ENCODE results near the gene LCE6A.

Gene LCE6A

DNA sequence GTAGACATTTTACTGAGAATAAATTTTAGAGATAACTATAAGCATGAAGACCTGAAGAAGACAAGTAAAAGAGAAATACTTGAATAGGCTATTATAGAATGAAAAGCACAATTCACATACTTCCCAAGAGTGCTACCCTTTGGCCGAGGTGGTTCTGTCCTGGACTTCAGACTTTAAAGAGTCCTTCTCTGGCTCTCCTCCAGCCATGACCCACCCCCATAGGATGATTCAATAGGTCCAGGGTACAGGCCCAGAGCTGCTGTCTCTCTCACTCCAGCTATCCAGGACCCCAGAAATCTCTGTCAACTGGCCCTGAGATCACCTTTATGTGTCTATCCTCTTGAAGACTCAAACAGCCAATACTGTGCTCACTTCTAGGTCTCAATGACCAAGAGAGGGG is 34.2 kb downstream of the LCE6A start:
- FAIRE-seq: no peak

DNA sequence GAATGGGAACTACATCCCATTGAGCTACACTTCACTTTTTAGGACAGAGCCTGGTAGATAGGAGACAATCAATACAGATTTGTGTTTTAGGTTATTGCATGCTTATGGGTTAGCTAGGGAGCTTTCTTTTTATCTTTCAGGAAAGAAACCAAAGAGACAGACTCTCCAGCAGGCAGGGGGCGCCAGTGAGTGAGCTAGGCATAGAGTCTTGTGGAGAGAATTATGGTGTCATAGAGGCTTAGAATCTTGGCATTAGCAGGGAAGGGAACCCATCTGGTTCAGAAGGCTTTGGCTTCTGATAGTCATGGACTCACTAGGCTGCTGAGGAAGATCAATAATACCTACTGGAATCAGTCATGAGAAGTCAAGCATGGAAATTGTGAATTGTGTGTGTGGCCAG is 35.4 kb downstream of the LCE6A start, which contains the start of gene SMCP:
SMCP (plus strand) TSS at position 281 of the 400 bp plus-strand sequence. CDS start 6,101 bp downstream, outside the sequence.
- no peak for FAIRE-seq

DNA sequence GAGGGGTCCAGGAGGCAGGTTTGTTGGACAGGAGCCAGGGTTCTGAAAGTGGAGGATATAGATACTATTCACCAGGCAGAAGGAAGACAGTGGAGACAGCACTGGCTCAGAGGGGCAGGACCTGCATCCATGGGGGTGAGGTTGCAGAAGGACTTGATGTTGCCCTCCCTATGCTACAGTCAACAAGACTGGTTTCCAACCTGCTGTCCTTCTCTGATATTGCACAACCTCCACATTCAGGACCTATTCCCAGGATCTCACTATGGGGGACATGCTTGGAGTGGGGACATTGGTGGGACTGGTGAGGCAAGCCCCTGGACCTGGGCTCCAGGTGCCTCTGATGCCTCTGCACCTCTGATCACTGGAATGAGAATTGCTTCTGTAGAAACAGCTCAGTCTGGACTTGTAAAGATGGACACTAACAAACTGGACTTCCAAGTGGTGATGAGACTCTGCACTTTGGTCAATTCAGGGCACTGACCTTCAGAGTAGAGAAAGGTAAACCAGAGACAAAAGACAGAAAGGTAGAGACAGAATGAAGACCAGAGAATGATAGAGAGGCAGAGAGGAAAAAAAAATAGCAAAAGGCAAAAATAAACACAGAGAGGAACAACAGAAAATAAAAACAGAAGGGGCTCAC is 37.0 kb downstream of the LCE6A start:
- no peak for FAIRE-seq

DNA sequence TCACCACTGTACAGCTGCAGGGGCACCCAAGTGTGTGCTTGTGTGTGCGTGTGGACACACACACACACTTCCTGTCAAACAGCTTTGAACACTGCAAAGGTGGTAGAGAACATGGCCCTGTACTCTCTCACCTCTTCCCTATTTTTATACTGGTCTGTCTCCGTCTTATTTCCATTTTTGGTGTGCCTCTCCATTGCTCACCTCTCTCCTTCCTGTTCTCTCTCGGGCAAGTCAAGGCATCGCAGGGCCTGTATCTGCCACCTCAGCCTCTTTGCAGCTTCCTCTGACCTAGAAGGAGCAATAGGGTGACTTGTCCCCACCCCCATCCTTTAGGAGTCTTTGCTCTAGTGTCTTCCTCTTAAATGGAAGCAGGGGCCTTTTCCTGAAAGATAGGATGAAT is 37.7 kb downstream of the LCE6A start:
- FAIRE-seq: no peak

DNA sequence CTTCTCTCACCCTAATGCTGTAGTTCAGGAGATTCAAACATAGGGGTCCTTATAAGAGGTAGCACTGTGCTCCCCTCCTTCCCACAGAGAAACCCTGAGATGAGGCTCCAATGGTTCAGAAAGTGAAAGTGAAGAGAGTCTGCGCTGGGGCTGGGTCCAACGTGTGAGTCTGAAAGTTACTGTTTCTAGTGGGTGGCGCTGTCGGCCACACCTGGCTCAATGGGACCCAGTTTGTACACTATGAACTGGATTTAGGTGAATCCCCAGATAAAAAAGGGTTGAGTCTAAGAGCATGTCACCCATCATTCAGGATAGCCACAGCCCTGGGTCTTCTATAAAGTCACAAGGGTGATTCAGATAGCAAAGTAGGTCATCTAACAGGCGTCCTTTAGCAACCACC is 38.3 kb downstream of the LCE6A start:
- no peak for FAIRE-seq

DNA sequence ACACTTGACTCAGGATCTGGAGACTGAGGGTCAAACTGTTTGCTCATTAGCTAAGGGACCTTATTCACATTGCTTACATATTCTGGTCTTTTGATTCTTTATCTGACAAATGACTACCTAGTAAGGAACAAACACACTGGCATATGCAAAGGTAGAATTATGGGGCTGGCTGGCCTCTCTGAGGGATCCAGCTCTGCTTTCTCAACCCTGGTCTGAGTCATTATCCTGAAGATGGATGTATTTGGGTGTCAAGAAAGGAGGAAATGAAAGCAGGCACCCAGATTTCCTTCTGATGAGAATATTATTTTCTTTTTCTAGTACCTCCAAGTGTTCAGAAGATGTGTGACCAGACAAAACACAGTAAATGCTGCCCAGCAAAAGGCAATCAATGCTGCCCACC is 41.4 kb downstream of the LCE6A start:
- no peak for FAIRE-seq

DNA sequence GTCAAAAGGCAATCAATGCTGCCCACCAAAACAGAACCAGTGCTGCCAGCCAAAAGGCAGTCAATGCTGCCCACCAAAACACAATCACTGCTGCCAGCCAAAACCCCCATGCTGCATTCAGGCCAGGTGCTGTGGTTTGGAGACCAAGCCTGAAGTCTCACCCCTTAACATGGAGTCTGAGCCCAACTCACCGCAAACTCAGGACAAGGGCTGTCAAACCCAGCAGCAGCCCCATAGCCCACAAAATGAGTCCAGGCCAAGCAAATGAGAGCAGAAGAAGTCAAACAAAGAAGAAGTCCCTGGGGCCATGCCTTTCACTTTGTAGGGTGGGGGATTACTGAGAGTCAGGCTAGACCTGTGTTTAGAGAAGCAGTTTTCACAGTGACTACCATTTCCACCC is 41.9 kb downstream of the LCE6A start:
- no peak for FAIRE-seq

DNA sequence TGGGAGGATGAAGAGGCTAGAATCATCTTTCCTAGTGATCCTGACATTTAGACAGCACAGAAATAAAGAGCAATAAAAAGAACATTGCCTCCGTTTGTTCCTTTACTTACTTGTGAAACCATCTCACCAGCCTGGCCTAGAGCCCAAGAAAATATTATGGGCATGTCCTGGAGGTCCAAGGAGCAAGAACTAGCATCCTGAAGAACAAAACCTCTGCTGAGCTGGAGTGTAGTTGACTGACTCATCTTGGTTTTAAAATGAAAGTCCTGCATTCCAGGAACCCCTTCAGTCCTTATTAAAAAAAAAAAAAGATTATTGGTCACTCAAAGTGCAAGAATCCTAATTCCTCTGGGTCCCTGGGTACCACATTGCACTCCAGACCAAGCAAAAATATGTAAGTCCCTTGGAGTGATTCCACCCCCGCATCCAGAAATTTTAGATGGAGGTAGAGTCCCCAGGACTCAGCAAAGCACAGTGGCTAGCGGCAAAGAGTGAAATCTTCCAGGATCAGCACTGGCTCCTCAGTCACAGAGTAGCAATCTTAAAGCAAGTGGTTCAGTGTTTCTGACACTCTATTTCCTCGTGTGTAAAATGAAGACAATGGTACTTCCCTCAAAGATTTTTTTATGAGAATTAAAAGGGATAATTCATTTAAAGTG is 42.4 kb downstream of the LCE6A start:
- no peak for FAIRE-seq

DNA sequence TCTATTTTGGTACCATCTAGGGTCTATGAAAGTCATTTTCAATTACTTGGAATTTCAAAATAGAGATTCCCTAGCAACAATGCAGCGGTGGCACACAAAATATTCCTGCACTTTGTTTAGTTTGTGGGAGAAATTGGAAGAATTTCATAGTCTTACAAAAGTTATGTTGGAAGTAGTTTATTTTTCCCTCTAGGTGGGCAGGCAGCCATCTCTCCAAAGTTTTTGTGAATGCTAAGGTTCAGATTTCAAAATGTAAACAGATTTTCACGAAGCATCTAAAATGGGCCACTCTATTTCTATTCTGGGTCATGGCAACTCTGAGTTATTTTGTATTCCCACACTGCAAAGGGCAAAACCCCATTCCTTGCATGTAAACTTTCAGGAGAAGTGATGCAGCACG is 43.4 kb downstream of the LCE6A start:
- FAIRE-seq: no peak

DNA sequence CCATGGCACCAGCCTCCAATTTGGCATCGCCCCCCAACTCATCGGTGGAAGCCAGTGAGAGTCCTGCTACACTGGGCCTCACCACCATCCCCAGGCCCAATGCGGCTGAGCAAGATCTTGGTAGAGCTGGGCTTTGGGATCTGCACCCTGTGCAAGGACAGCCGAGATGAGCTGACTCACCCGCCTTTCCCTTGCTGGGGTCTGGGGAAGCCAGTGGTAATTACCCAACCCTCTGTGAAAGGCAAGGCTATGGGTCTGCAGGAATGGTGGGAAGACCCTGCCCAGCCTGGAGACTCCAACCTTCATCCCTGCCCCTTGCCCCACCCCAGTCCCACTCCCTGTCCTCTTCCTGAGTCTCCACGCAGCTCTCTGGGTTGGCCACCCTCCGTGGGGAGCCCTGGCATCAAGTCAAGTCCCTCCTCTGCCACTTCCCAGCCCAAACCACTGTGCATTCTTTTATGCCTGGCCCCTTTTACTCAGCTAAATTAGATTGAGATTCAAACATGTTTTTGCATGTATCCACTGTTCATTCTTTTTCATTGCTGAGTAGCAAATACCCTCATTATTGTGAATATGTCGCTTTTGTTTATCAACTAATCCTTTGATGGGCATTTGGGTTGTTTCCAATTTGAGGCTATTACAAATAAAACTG is 44.2 kb downstream of the LCE6A start:
- FAIRE-seq: no peak

DNA sequence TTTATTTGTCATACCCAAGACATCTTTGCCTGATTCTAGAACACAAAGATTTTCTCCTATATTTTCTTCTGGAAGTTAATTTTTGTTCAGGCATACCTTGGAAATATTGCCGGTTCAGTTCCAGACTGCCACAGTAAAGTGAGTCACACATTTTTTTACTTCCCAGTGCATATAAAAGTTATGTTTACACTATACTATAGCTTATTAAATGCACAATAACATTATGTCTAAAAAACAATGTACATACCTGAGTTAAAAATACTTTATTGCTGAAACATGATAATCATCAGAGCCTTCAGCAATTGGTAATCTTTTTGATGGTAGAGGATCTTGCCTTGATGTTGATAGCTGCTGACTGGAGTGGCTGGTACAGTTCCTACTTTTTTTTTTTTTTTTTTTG is 45.5 kb downstream of the LCE6A start:
- FAIRE-seq: no peak

All from endometrium (tissue), 2 donors.